PFSK-1 (cell line): Measurements from ENCODE around the gene CHAC1.

Experiments
- POLR2AphosphoS5 ChIP-seq: IDR thresholded peaks from 2 replicates; pipeline ENCODE4 v1.6.1; 2012; ENCODE audit warnings: low read depth, mild to moderate bottlenecking, control low read depth, low read length, moderate library complexity
- TF ChIP-seq, protein P1 (sequence below), 2 experiments: IDR thresholded peaks; 2 replicates each; pipeline versions ENCODE4 v1.6.1 to v1.8.0; 2011 to 2012; ENCODE audit warnings: low read depth in 2 of 2, low read length in 2 of 2, control low read depth in 1 of 2, inconsistent platforms in 1 of 2, mild to moderate bottlenecking in 1 of 2, moderate library complexity in 1 of 2; ENCODE audit not compliant: insufficient read depth in 1 of 2

DNA sequence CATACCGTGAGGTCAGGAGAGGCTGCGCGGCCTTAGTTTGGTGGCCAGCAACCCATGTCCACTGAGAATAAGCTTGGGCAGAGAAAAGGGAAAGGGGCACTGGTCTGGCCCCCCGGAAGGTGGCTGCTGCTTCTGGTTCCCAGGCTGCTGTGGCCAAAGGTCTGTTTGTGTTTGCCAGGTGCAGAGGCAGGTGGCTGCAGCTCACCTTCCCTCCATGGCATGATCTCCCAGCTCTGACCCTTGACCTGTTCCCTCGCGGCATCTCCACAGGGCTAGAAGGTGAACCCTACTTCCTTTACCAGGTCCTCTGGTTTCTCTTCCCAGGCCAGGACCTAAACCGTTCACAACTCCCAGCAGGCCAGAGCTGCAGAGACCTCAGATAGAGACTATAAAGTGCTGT is 45.2 kb upstream of the CHAC1 start:
- TF ChIP-seq, protein P1, sequence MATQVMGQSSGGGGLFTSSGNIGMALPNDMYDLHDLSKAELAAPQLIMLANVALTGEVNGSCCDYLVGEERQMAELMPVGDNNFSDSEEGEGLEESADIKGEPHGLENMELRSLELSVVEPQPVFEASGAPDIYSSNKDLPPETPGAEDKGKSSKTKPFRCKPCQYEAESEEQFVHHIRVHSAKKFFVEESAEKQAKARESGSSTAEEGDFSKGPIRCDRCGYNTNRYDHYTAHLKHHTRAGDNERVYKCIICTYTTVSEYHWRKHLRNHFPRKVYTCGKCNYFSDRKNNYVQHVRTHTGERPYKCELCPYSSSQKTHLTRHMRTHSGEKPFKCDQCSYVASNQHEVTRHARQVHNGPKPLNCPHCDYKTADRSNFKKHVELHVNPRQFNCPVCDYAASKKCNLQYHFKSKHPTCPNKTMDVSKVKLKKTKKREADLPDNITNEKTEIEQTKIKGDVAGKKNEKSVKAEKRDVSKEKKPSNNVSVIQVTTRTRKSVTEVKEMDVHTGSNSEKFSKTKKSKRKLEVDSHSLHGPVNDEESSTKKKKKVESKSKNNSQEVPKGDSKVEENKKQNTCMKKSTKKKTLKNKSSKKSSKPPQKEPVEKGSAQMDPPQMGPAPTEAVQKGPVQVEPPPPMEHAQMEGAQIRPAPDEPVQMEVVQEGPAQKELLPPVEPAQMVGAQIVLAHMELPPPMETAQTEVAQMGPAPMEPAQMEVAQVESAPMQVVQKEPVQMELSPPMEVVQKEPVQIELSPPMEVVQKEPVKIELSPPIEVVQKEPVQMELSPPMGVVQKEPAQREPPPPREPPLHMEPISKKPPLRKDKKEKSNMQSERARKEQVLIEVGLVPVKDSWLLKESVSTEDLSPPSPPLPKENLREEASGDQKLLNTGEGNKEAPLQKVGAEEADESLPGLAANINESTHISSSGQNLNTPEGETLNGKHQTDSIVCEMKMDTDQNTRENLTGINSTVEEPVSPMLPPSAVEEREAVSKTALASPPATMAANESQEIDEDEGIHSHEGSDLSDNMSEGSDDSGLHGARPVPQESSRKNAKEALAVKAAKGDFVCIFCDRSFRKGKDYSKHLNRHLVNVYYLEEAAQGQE (IDR thresholded peaks at IDR 0.05; ENCODE audit: insufficient read depth in 1 of 2, low read depth in 2 of 2, low read length in 2 of 2): no peak
- no peak for TF ChIP-seq POLR2AphosphoS5
